GM10266 (cell line): ENCODE measurements around the gene SPATA2.
A peak's percentile ranks its signal among the peaks of the same experiment; 100 is the strongest.

ENCODE experiments used
- DNase-seq: peaks from one replicate; pipeline ENCODE4 v3.0.0; 2012; ENCODE audit errors: extremely low spot score
- CTCF ChIP-seq: IDR thresholded peaks from 2 replicates; pipeline ENCODE4 v1.5.1; 2012; ENCODE audit warnings: mild to moderate bottlenecking, low read depth; ENCODE audit not compliant: control insufficient read depth, insufficient read depth; ENCODE audit errors: missing control alignments

The SPATA2 gene

GRCh38 chr20:49938173-49939163 is 23.1 kb upstream of the SPATA2 start:
- TF ChIP-seq CTCF = no peak
- no peak for DNase-seq

GRCh38 chr20:49937027-49937929 is 21.9 kb upstream of the SPATA2 start:
- TF ChIP-seq CTCF = no peak
- DNase-seq = peak; percentile 50

GRCh38 chr20:49936153-49937026 is 21.1 kb upstream of the SPATA2 start, which contains the start of gene RNF114:
Gene RNF114, plus strand, starts transcription at chr20:49936397. Its CDS starts 16 bp downstream, at chr20:49936413.
- TF ChIP-seq CTCF = no peak
- DNase-seq = peak; percentile 98

GRCh38 chr20:49935746-49936152 is 20.4 kb upstream of the SPATA2 start:
- no peak for DNase-seq
- TF ChIP-seq CTCF = no peak

- no peak for TF ChIP-seq CTCF
- DNase-seq = no peak
These were observed 13.8 kb upstream of the SPATA2 start for GRCh38 chr20:49929142-49929494.

GRCh38 chr20:49928411-49929141 is 13.2 kb upstream of the SPATA2 start:
- peak; percentile 88 for TF ChIP-seq CTCF
- peak; percentile 83 for DNase-seq
